Measurements from ENCODE around the gene ICE1.
"Not testable (repeated sequence)": the region's sequence is repeated elsewhere in the genome, so short reads cannot be mapped to it uniquely, and the experiment has no call there.

Gene ICE1

GRCh38 chr5:5451863-5452262, 29.4 kb downstream of the ICE1 start:
- no peak for DNase-seq

GRCh38 chr5:5453131-5453530, 30.7 kb downstream of the ICE1 start:
- no peak for DNase-seq

GRCh38 chr5:5454391-5454790, 31.9 kb downstream of the ICE1 start:
- DNase-seq = no peak

- DNase-seq = no peak
Measured at GRCh38 chr5:5456858-5457257, 34.4 kb downstream of the ICE1 start.

- no peak for DNase-seq
Measured at GRCh38 chr5:5460311-5460710, 37.8 kb downstream of the ICE1 start.

GRCh38 chr5:5461012-5461411, 38.5 kb downstream of the ICE1 start:
- no peak for DNase-seq

GRCh38 chr5:5464036-5464715, 41.7 kb downstream of the ICE1 start:
- DNase-seq = no peak

GRCh38 chr5:5466227-5466626, 43.8 kb downstream of the ICE1 start:
- DNase-seq = no peak

GRCh38 chr5:5467737-5468136, 45.3 kb downstream of the ICE1 start:
- DNase-seq = no peak

- no peak for DNase-seq
Measured at GRCh38 chr5:5470933-5471332, 48.5 kb downstream of the ICE1 start.

GRCh38 chr5:5473226-5473625, 50.7 kb downstream of the ICE1 start:
- DNase-seq = no peak

GRCh38 chr5:5474961-5475360, 52.5 kb downstream of the ICE1 start:
- no peak for DNase-seq

- no peak for DNase-seq
Measured at GRCh38 chr5:5475975-5476374, 53.5 kb downstream of the ICE1 start.

GRCh38 chr5:5479578-5479977, 57.1 kb downstream of the ICE1 start:
- not testable (repeated sequence) for DNase-seq

- DNase-seq = no peak
Measured at GRCh38 chr5:5480481-5481111, 58.1 kb downstream of the ICE1 start.

- DNase-seq = no peak
Measured at GRCh38 chr5:5481206-5481605, 58.7 kb downstream of the ICE1 start.

GRCh38 chr5:5481633-5482032, 59.2 kb downstream of the ICE1 start:
- no peak for DNase-seq

- DNase-seq = no peak
Measured at GRCh38 chr5:5483350-5483749, 60.9 kb downstream of the ICE1 start.

GRCh38 chr5:5483880-5484598, 61.6 kb downstream of the ICE1 start:
- DNase-seq = no peak

- no peak for DNase-seq
Measured at GRCh38 chr5:5486122-5486521, 63.6 kb downstream of the ICE1 start.

GRCh38 chr5:5487585-5488360, 65.3 kb downstream of the ICE1 start:
- DNase-seq = no peak

GRCh38 chr5:5490774-5491347, 68.4 kb downstream of the ICE1 start:
- no peak for DNase-seq

Data from stimulated activated CD4-positive, alpha-beta T cell treated with anti-CD3 and anti-CD28 coated beads, Interleukin-2, amount 100 ng/mL, for 48 hours (primary cell).